8988T (cell line): Measurements from ENCODE around the gene FOXD1.

Source experiments
- DNase-seq: peaks from one replicate; pipeline ENCODE4 v3.0.0; 2011

FOXD1 gene

DNA sequence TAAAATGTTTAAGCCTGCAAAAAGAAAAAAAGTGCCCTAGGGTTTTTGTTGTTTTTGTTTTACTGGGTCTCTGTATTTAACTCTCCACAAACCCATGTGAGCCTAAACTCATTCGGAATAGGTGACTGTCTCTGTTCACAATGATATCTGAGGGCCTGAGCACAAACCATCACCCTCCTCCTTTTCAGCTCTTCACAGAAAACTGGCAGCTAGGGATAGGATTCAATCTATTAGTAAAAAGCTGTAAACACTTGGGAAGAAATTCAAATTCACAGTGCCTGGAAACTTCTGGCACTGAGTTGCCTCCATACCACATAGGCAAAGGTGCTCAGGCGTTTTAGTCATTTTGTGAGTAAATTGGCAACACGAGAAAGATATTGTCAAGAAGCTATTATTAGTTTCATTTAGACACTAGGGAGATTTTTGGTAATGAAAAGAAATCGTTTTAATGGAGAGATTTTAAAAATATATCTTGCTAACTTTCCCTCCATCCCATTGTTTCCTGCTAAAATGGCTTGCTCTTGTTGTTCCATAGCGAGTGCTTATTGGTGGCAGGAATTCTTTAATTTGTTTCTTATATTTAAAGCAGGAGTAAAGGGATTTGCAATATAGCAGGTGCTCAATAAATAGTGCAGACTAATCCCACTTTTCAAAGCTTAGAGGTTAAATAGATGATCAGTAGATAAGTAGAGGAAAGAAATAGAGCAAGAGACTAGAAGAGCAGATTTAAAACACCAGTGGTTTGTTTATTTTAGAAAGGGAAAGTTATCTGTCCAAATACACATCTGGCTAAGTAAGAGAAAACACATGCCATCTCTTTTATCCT lies 9.7 kb downstream of the FOXD1 start:
- no peak for DNase-seq

DNA sequence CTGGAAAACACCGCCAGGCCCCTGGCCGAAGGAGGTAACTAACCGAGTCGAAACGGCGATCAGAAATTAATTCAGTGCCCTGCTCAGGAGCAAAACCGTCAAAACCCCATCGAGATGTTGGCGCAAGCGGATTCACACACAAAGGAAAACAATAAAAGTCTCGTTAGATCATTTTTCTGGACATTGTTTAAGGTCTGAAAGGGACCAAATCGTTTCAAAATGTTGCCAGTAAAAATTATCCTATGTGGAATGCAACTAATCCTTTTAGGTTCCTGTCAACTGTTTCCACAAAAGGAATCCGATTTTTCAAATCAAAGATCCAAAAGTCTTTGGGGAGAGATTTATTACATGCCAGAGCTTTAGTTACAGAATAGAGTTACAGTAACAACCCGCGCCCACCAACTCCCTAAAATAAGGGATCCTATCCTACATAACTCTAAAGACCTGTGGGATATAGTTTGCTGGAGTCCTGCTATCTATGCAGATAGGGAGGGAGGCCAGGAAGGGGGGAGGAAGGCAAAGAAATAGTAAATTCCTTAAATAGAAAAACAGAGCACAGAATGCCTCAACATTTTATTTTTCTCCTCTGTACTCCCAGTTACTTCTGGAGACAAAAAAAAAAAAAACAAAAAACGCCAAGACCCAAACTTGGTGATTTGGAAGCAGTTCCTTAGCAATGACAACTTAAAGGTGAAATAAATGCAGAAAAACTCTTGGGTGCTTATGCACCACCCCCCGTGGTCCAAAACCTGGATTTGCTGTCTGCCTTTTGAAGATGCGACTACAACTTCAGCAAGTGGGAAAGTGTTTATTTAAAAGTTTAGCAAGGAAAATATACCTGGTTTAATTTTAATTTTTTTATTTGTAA lies 10.6 kb downstream of the FOXD1 start:
- no peak for DNase-seq

DNA sequence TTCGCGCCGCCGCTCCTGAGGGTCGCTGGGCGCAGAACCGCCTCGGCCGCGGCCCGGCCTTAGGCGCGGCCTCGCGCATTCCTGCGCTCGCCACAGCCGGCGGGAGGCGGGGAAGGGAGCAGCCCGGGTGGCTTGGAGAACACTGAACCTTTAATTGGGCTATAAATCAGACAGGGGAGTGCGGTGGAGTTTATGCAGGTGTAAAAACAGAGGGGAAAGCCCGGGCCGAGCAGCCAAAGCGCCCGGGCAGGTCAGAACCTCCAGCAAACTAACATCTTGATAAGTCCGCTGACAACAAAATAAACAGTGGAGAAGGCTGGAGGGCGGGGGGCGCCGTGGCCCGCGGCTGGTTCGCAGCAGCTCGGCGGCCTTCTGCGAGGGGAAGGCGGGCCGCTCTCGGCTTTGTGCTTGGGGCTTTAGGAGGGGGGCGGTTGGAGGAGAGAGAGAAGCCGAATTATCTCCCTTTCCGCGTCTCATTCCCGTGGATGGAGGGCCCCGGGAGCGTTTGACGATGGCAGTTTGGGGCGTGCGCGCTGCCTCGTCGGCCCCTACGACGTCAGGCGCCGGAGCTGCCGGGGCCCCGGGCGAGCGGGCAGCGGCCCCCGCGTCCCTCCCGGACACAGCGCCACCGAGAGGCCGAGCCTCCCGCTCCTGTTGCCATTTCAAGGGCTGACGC lies 11.3 kb downstream of the FOXD1 start:
- peak; percentile 96 for DNase-seq

DNA sequence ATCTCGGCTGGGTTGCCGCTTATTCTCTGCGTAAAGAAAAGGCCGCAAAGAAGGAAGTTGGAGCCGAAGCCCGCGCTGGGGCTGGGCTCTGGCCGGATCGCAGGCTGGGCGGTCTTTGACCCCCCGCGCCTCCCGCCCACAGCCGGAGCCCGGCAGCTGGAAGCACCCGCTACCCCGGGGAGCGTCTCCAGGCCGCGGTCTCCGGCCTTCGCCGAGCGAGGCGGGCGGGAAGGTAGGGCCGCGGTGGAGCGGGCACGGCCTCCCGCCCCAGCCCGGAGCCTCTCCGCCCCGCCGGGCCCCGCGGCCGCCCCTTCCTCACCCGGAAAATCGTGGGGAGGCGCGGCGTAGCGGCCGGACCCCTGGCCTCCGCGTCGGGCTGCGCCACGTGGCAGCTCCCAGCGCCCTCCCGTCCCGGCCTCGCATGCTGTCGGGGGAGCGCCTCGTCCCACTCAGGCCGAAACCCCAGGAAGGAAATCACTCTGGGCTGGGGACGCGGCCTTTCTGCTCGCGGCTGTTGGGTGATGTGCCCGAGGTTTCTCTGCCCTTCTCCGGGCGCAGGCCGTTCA lies 12.0 kb downstream of the FOXD1 start:
- DNase-seq: no peak

DNA sequence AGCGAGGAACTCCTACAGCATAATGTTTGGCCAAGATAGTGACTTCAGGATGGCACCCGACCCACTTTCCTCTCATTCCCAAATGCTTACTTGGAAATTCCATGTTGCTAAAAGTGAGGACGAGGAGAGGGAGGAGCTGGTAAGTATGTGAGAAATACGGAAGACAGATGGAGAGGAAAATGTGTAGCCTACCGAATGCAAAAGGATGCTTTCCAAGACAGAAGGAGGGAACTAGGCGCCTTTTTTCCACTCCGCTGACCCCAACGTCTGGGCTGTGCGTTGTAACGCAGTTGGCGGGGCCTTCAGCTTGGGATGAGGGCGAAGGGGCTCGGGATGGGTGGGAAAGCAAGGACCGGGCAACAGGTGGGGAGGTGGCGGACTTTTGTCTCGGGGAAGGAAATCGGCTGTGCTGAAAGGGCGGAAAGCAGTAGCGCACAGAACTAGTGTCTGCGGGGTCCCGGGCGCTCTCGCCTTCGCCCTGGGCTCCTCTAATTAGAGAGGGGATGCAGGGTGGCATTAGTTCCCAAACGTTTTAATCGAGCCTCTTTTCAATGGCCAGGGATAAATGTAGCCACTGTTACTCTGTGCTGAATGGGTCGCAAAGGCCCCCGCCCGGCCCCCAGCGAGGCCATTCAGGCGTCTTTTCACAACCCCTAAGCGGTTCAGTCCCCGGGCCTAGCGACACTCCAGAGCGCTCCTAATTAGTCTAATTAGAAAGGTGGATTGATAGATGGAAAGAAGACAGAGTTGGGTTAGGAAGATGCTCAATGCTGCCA lies 12.6 kb downstream of the FOXD1 start:
- no peak for DNase-seq

DNA sequence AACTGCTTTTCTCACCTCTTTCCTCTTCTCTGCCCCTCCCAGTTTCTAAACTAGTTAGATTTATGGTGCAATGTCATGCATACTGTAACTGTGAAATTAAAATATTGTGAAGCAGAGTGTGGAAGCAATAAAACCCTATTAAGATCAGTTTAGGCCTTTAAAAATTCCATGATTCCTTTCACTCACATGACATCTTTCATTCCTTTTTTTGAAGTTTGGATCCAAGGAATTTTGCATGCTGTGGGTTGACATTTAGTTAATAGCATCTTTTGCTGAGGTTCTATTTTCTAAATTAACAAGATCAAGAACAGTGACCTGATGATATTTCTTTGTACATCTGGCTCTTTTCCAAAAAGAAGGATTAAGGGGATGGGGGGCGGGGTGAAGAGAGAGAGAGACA lies 13.7 kb downstream of the FOXD1 start:
- DNase-seq: no peak

DNA sequence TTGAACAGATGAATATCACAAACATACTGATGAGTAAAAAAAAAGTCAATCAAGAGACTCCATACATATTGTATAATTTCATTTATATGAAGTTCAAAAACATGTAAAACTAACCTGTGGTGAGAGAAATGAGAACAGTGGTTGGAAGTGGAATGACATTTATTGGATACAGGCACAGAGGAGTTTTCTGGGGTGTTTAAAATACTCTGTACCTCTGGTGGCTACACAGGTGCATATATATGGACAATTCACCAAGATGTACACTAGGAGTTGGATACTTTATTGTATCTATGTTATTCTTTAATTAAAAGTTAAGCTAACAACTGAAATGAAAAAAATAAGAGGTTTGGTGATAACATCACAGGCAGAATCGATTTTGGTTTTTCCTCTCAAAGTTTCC lies 14.1 kb downstream of the FOXD1 start:
- no peak for DNase-seq

DNA sequence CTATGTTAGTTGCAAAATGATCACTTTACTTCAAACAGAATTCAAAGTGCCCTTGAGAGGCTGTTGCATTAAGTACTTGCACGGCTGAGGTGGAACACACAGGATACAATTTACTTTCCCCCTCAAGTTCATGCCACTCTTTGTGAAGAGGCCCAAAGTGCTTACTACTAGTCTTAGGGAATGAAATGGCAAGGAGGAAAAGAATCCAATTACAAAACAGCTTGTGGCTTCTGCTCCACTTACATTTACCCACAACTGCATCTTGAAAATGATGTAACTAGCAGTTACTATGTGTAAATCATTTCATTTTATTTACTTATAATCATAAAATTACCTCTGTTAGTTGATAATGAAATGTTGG lies 14.6 kb downstream of the FOXD1 start:
- DNase-seq: no peak

DNA sequence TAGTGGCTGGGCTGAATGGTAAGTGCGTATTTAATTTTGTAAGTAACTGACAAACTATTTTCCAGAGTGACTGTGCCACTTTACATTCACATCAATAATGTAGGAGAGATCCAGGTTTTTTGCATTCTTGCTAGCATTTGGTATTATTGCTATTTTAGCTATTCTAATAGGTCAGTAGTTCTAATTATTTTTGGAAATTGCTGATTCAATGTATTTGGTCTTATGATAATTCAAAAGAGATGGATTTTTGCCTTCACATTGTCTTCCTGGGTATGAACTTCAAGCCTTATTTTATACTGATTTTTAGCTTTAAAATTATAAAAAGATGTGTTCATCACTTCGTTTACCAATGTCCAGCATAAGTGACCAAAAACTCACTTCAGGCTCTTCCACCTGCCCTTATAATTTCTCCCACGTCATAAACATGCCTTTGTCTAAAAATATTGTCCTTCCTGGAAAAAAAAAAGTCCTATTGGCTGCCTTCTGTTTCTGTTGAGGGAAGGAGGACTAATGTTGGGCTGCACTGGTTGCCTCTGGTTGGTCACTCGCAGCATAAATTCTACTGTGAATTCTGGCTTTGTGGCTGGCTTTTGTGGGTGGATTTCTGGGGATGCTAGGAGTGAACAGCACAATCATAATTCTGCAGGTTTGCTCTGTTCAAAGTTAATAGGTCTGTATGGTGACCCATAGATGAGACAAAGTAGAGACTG lies 15.2 kb downstream of the FOXD1 start:
- DNase-seq: no peak

DNA sequence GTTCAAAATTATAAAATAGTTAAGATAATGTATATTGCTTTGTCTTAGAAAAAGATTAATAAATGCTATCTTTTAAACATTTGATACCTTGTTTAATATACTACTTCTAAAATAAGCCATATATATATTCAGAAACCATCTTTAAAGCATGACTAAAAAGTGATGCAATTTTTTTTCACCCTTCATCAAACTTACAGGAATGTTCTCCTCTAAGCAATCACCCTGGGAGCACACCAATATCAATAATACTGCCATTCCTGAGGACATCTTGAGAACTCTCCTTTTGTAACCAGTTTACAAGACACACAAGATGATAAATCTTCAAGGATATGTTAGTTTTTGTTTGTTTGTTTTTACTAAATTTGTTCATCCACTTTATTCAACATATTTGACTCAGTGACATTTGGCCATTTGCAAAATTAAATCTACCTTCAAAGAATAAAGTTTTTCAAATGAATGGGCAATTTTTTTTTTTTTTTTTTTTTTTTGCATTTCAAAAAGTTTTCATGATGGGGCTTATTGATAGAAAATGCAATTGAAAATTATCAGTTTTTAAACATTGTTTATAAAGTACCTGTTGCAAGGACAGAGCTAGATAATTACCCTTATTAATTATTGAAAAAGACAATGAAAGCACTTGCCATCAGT lies 17.2 kb downstream of the FOXD1 start:
- DNase-seq: no peak

DNA sequence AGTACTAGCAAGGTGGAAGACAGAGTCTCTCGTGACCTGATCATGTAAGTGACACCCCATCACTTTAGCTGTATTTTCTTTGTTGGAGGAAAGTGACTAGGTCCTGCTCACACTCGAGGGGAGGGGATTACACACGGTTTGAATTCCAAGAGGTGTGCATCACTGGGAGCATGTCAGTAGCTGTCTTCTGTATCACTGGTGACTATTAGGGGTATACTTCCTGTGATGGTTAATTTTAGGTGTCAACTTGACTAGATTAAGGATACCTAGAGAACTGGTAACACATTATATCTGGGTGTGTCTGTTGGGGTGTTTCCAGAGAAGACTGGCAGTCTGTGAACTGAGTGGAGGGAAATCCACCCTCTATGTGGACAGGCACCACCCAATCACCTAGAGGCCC lies 22.5 kb downstream of the FOXD1 start:
- no peak for DNase-seq

DNA sequence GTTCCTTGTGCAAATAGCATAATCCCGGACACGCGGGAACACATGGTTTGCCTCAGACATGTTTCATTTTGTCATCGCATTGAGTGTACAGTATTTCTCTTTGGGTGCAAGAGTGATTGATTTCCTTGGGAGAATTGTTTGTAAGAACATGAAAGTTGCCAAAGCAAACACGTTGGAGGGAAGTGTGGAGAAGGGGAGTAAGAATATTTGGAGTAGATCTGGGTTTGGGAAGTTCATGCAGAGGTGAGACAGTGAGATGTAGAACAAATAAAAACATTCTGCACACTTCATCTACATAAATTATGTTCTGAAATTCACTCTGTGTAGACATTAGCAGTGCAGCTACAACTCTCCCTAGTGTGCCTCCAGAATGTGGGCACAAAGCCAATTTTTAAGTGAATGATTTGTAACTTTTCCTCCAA lies 24.0 kb downstream of the FOXD1 start:
- no peak for DNase-seq

DNA sequence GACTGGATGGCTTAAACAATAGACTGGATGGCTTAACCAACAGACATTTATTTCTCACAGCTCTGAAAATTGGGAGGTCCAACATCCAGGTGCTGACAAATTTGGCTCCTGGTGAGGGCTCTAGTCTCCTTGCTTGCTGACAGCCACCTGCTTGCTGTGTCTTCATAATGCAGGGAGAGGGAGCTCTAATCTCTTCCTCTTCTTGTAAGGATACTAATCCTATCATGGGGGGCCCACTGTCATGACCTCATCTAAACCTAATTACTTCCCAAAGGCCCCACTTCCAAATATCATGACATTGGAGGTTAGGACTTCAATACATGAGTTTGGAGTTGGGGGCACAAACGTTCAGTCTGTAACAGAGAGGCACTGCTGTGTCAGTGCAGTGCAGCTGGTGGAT lies 26.4 kb downstream of the FOXD1 start:
- no peak for DNase-seq

DNA sequence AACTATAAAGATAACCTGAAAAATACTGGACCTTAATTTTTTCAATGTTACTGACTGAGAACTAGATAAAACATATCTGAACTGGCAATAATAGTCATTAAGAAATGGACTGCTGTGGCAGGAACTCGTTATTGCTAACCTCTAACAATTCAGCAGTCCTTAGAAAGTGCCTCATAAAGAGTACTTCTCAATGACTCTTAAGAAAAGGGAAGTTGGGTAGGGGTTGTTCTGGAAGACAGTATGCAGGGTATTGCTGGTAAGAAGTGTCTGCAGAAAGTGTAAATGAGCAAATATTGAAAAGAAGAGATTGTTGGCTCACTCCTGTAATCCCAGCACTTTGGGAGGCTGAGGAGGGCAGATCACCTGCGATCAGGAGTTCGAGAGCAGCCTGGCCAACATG lies 27.9 kb downstream of the FOXD1 start:
- no peak for DNase-seq

DNA sequence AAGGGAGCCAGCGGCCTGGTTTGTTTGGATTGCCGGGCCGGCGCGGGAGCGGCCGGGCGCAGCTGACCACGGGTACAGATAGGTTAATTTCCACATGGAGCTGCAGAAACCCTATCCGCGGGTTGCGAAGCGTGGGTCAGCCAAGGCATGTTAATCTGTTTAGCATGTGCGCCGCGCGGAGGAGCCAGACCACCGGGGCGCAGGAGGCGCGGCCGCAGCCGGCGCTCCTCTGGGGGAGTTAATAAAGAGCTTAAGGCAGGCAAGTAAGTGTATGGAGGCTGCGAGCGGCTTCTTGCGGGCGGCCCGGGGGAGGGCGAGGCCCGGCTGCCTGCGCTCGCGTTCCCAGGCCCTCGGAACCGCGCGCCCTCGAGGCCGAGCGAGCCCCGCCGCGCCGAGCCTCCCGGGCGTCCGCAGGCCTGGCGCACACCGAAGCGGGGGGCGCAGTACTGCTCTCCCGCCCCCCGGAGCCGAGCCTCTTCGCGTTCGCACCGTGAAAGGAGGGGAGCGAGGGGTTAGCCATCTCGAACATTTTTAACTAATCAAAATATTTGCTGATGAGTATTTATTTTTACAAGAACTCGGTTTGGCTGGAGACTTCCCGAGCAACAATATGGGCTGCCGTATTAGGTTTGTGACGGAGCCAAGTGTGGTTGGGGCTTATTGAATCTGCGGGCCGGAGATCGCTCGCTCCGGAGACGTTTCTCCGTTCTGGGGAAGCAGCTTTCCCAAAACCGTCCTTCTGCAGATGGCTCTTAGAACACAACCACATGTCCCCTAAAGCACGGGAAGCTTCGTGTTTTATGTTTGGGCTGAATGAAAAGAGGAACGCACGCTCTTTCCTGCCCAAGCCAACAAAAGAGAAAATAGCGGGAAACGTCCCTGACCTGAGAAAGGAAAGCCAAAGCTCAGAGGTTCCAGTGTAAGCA lies 28.8 kb downstream of the FOXD1 start:
- no peak for DNase-seq

DNA sequence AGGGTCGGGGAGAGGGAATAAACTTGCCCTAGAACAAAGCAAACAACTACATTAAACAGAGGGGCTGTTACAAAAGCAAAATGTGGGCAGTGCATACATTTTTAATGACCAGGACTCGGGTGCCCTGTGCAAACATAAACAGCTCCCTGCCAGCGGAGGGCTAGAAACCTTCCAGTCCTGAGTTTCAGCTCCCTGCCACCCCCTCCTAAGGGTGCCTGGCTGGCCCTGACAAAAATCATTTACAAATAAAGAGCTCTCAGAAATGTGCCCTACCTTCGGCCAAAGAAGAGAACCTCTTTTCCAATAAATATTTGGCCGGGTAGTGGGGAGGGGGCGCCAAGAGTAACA lies 29.5 kb downstream of the FOXD1 start:
- DNase-seq: no peak

DNA sequence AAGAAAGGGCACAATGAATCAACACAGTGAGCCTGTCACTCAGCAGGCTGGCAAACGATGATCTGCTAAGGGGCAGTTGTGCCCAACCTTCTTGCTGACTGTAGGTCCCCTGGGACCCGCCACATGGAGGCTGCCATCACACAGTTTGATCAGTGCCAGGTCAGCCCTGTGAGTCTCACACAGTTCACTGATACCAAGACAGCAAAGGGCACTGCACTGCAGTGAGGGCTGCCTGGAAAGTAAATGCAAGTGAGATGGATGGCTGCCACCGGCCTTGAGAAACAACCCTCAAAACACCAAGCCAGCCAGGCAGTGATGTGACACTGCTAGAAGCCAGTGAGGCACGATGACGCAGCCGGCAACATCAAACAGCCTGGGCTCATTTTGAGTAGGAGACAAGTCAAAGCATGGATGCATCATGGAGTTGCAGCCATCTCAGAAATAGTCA lies 30.3 kb downstream of the FOXD1 start:
- no peak for DNase-seq

DNA sequence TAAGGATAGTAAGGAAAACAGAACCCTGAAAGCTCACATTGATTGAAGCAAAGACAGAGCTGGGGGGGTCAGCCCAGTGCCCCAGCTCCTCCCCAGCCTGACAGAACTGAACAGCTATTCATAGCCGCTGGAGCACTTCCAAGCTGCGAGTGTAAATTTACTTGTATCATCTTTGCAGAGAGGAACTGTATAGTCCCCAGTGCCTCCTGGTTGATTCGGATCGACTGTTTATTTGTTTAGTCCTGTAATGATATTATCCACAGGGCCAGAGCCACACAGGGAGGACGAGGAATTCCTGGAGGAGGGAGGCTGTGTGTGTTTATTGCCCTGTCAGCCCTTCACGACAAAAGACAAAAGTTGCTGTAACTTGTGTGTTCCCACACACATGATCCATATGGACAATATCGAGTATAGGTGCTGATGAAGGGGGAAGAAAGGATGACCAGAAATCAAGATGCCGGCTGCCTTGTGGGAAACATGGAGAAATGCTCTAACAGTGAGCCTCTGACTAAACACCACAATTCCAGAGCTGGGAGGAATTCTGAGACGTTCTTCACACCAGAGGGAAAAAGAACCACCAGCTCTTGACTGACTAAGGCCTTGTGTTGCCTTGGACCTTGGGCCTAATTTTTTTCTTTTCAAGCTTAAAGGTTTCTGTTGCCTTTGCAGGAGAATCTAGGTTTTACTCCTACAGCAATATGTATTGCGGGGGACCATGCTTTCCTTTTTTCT lies 31.1 kb downstream of the FOXD1 start:
- DNase-seq: no peak

DNA sequence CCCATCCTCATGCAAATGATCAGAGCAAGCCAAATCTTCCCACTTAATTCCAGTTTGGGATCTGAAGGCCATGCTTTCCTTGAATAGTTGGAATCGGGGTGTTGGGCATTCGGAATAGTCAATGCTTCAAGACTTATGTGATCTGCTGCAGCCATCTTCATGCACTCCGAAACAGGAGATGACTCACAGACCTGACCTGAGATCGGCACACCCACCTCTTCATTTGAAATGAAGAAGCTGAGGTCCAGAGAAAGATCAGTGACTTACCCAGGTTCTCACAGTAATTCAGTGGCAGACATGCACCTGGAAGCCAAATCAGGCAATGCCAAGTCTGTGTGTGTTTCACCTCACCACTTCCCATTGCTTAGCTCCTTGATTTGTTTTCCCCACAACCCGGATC lies 33.0 kb downstream of the FOXD1 start:
- no peak for DNase-seq

DNA sequence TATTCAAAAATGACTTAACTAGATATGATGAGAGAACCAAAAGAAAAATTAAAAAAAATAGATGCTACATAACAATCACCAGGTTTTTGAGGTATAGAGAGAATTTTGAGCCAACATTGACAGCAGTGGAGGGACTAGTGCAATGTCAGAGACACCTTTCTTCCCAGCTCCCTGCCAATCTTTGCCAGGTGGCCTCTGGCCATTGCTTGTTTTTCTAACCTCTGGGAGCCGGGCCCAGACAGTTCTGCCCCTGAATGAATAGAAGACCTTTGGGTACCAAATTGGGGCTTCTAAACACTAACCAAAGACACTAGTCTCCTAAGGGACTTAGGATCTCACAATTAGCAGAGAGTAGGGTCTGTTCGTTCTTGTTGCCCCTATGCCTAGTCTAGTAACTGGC lies 33.4 kb downstream of the FOXD1 start:
- no peak for DNase-seq
